DMS53 treated with DMSO at 0.1 percent for 48 hours (cell line): ENCODE measurements around the gene ZNF420.
A peak's percentile ranks its signal among the peaks of the same experiment; 100 is the strongest.
"Not testable (repeated sequence)": the region's sequence is repeated elsewhere in the genome, so short reads cannot be mapped to it uniquely, and the experiment has no call there.

Experiments used
- DNase-seq: peaks from one replicate; lab custom pipeline; 2025; ENCODE audit not compliant: unreplicated experiment; lab: John Stamatoyannopoulos, UW

ZNF420 gene

GRCh38 chr19:37077934-37078716 lies at the start of gene ZNF420:
Gene ZNF420, plus strand, starts transcription at chr19:37078433. Its CDS starts 10,686 bp downstream, at chr19:37089119.
- peak; percentile 98 for DNase-seq

DNA sequence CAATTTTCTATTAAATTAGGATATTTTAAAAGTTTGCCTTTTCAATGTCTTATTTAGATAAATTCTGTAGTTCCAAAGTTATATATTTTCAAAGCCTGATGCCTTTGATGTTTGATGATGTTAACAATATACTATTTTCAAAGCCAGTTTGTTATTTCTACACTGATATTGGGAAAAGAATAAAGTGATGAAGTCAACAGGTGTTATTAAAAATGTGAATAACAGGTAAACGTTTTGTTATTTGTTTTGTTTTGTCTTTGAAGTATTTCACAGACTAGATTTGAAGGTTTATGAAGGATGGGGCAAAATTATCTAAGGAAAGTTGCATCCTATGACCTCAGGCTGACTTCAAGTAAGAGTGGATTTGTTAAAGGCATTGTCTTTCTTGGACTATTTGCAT lies 33.1 kb upstream of the ZNF420 start:
- DNase-seq: no peak

DNA sequence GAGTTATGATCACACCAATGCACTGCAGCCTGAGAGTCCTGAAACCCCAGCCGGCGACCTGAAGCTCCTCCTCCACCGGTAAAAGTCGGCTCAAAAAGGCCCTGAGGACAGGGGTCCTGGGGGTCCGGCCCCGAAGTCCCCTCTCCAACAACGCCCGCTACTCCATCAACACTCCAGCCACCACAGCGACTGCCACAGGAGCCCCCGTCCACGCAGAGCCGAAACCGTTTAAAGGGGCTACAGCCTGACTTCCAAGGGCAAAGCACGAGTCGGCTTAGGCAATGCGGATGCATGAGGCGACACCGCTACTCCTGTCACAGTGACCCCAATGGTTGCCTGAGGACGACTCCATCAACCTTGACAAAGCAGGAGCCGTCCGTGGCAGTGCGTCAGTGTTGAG lies 22.9 kb upstream of the ZNF420 start:
- DNase-seq: no peak

- DNase-seq: no peak
These were observed 21.5 kb upstream of the ZNF420 start for GRCh38 chr19:37056776-37057175.

GRCh38 chr19:37059142-37059541 lies 19.1 kb upstream of the ZNF420 start:
- DNase-seq: no peak

DNA sequence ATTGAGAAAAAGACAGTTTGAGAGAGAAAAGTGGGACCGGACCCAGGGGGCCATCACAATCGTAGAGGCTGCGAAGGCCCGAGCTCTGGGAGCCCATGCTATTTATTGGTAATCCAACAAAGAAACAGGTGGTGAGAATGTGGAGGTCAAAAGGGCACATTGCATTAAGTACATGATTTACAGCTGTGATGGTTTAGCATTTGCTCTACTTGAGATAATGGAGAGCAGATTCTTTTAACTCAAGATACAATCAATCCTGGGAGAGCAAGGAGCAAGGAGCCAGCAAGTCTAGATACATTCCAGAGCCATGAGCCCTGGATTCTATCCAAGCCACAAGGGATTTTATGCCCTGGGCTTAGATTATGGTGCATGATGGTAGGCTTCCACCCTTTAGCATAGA lies 13.3 kb upstream of the ZNF420 start:
- DNase-seq: not testable (repeated sequence)

- no peak for DNase-seq
These were observed 4.1 kb upstream of the ZNF420 start for GRCh38 chr19:37074111-37074510.

DNA sequence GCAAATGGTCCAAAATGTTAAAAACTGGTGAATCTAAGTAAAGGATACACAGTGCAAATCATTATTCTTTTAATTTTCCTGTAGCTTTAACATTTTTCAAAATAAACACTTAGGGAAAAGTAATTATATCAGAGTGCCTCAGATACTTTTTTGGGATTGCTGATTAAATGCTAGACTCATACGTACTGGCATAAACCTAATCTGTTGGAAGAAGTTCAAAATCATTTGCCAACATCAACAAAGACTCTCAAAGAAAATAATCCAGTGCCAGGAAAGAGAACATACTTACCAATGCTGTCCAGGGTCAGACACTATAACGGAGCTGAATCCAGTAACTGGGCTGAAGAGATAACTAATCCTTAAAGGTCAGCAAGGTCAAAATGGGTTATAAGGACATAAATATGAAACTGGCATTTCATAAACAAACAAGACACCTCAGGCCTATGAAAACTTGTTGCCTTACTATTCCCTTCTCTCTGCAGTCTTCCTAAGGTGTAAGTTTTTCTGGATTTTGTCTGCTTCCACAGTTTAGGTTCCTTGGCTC lies 3.3 kb upstream of the ZNF420 start:
- no peak for DNase-seq

- DNase-seq: not testable (repeated sequence)
These were observed 1.7 kb upstream of the ZNF420 start for GRCh38 chr19:37076524-37076923.

DNA sequence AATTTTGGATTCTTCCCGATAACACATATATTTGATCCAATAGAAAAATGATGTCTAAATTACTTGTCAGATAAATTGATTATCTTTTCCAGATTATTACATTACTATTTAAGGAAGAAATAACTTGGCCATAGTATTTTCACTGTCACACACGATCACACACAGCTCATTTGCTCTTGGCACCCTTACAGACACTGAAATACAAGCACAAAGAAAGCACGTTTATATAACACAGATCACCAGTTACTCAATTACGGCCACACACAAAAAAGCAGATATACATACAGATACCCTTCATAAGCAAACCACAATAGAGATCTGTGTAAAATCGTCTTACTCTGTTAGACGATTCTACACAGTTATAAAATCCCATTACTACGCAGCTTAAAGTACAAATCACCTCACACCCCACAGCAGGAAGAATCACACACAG lies 716 bp upstream of the ZNF420 start:
- no peak for DNase-seq

DNA sequence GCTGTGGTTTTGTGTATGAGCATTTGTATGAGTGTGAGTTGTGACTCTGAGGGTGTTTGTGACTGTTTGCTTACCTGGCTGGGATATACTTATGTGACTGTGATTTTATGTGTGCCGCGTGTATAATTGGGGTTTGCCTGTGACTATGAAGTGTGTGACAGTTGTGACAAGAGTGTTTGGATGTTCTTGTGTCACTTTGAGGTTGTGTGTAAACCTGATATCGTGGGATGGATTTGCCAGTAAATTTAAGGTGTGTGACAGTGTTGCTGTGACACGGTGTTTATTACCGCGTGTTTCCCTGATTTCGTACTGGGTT lies 442 bp downstream of the ZNF420 start:
- no peak for DNase-seq

- DNase-seq: no peak
These were observed 1.0 kb downstream of the ZNF420 start for GRCh38 chr19:37079238-37079637.

GRCh38 chr19:37082307-37082706 lies 4.1 kb downstream of the ZNF420 start:
- DNase-seq: no peak

- DNase-seq: no peak
These were observed 8.9 kb downstream of the ZNF420 start for GRCh38 chr19:37087110-37087509.

DNA sequence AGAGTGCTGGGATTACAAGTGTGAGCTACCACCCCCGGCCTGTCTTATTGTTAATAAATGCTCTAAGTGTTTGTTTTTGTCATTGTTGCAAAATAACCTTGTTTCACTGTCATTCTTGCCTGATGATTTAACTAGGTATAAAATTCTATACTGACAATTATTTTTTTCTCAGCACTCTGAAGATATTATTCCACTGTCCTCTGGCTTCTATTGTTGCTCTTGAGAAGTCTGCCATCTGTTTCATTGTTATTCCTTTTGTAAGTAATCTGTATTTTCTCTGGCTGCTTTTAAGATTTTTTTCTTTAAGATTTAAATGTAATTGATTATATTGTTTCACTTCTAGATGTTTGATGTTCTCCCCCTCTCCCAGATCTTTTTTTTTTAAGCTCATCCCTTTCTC lies 17.6 kb downstream of the ZNF420 start:
- DNase-seq: no peak

DNA sequence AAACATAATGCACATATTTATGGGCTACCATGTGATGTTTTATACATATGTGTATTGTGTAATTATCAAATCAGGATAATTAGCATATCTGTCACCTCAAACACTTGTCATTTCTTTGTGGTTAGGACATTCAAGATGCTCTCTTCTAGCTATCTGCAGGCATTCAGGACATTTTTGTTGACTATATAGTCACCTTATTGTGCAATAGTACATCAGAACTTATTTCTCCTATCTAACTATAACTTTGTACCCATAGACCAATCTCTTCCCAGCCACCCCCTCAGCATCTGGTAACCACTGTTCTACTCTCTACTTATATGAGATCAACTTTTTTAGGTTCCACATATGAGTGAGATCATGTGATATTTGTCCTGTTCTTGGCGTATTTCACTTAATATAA lies 20.3 kb downstream of the ZNF420 start:
- DNase-seq: no peak

DNA sequence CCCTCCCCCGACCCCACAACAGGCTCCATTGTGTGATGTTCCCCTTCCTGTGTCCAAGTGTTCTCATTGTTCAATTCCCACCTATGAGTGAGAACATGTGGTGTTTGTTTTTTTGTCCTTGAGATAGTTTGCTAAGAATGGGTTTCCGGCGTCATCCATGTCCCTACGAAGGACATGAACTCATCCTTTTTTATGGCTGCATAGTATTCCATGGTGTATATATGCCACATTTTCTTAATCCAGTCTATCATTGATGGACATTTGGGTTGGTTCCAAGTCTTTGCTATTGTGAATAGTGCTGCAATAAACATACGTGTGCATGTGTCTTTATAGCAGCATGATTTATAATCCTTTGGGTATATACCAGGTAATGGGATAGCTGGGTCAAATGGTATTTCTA lies 25.9 kb downstream of the ZNF420 start:
- not testable (repeated sequence) for DNase-seq

DNA sequence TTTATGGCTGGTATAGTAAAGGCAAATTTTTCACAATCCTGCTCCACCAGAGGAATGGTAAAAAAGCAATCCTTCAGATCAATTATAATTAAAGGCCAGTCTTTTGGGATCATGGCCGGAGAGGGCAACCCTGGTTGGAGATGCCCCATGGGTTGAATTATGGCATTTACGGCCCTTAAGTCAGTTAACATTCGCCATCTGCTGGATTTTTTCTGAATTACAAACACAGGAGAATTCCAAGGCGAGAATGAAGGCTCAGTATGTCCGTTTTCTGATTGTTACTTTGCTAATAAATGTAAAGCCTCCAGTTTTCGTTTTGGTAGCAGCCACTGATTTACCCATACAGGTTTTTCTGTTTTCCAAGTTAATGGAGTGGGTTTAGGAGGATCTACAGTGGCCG lies 33.5 kb downstream of the ZNF420 start:
- DNase-seq: peak; percentile 40

DNA sequence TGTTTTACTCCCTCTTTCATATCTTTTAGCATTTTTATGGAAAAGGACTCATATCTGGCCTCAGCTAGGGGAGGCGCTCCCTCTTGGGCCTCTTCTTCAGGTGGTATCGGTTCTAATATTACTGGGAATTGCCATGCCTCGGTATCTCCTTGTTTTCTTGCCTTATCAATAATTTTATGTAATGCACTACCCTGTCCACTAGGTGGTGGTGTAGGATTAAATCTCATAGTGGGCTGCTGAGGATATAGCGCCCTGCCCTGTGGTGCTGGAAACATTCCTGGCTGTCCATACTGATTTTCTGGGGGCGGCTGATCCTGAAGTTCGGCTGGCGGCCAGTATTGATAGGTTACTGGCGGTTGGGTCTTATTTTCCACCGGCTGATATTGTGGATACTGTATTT lies 35.8 kb downstream of the ZNF420 start:
- DNase-seq: no peak

DNA sequence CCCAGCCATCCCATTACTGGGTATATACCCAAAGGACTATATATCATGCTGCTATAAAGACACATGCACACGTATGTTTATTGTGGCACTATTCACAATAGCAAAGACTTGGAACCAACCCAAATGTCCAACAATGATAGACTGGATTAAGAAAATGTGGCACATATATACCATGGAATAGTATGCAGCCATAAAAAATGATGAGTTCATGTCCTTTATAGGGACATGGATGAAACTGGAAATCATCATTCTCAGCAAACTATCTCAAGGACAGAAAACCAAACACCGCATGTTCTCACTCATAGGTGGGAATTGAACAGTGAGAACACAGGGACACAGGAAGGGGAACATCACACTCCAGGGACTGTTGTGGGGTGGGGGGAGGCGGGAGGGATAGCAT lies 43.9 kb downstream of the ZNF420 start:
- not testable (repeated sequence) for DNase-seq

- no peak for DNase-seq
These were observed 50.0 kb downstream of the ZNF420 start for GRCh38 chr19:37127999-37128820.

- DNase-seq: no peak
These were observed 50.6 kb downstream of the ZNF420 start for GRCh38 chr19:37128821-37129177.
